Mucosa of descending colon (tissue), 3 donors: ENCODE data around the gene TADA2B. TPM values are rescaled to one million over a fixed set of nuclear protein-coding genes. Genes with fewer than 3 reads are reported as not detected.

ENCODE experiments used
- ATAC-seq: fragments of 200-7000 bp; cut with Tn5 transposase; one replicate; pipeline ENCODE4 v1.9.1; 2020; ENCODE audit warnings: mild to moderate bottlenecking, moderate library complexity
- DNase-seq, 3 donors: peaks; one replicate each; pipeline ENCODE4 v3.0.0-alpha.2; 2020
- H3K36me3 ChIP-seq: fragments of 200-600 bp; one replicate; pipeline ENCODE4 v1.8.0; 2021; ENCODE audit warnings: low read depth, mild to moderate bottlenecking
- H3K4me1 ChIP-seq: fragments of 200-600 bp; one replicate; pipeline ENCODE4 v1.8.0; 2021; ENCODE audit warnings: low read depth, mild to moderate bottlenecking
- H3K4me3 ChIP-seq: fragments of 200-600 bp; one replicate; pipeline ENCODE4 v1.8.0; 2021; ENCODE audit warnings: mild to moderate bottlenecking
- H3K9me3 ChIP-seq: fragments of 200-600 bp; one replicate; pipeline ENCODE4 v1.8.0; 2021; ENCODE audit warnings: mild to moderate bottlenecking
- intact Hi-C, 2 donors: fragments of 100-400 bp; cut with DNase I in 1 of 2; cut with micrococcal nuclease in 1 of 2; formaldehyde crosslinking; loops; one replicate each; pipeline versions ENCODE4 v1.11.0 to v1.11.1; 2022; cut with DNase I, micrococcal nuclease
- total RNA-seq, 3 donors: library from RNA; stranded (reverse); fragmentation: NEBNext Ultra II Directional in 2 of 3; extraction: Animal tissue kit (Norgen Biotek cat#: 25700) in 2 of 3; gene quantifications; one replicate each; pipeline versions ENCODE4 v1.2.1 to v1.2.4, GENCODE V29; 2021 to 2023
- TF ChIP-seq, protein P1 (sequence below): fragments of 200-600 bp; IDR thresholded peaks from one replicate; pipeline ENCODE4 v1.8.0; 2022; ENCODE audit warnings: antibody characterized with exemption, mild to moderate bottlenecking
- donor health status: DM: no; HTN: no; CAD: no; lungs with moderate emphysema.
- donor health status: DM: no; HTN: no; CAD: no.
- donor health status: DM: no; HTN: yes; CAD: no.

The TADA2B gene
- total RNA-seq, 3 donors from 2014 or later = 22.2 to 32.7 (median 27.6) TPM

DNA sequence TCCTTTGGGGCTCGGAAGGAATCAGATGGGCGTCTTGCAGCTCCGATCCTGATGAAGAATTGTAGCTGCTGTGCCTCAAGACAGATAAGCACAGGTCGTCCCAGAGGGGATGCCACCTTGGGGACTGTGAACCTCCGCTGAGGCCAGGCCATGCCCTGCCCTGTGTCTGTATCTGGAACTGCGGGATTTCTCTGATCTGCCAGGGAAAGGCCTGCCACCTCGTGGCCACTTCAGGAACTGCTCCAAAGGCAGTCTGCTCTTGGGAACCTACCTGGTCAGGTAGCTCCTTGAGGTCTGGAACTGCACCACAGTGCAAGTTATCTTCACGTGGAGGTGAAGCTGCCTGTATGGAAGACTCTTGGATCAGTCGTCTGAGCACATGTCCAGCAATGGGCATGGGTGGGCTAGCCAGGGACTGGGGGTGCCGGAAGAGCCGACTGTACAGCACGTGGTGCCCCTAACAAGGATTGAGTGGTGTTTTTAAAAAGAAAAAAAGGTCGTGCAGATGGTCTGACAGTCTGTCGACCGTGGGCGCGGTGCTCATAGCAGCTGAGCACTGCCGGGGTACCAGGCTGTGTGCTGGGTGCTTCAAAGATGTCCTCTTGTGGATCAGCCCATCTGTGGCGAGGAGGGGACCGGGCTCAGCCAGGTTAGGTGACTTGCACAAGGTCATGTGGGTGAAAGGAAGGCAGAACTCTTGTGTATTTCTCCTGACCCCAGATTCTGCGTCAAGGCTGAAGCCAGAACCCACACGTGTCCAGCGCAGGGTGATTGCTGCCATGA, 27.7 kb downstream of the TADA2B start:
- intact Hi-C loops = loop anchor here (5.0 to 10.0 kb wide), 2 partner anchors 96 to 349 kb away; no protein-coding TSS in a partner anchor

DNA sequence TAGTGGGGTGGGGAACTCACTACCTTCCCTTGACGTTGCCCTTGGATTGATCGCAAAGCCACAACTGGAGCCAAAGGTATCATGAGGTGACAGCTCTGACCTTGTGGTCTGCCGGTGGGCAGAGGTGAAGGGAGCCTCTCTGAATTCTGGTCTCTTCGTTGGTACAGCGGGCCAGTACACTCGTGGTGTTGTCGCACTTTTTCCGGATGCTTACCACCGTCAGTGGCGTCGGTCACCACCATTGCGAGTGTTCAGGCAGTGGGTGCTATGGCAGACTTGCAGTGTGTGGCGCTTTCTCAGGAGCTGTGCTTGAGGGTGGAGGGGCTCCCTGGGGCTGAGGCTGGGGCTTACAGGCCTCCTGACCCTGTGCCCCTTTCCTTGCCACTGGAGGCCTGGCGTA, 29.9 kb downstream of the TADA2B start:
- intact Hi-C loops = loop anchor here (5.0 to 10.0 kb wide), 2 partner anchors 98 to 351 kb away; no protein-coding TSS in a partner anchor
- Histone ChIP-seq H3K9me3 (no peaks in the 10 kb centered on the region), H3K36me3 (peaks cover under 1% of the 10 kb centered on the region), H3K4me3 (no peak overlapping the region), H3K4me1 (peaks cover 5% of the 10 kb centered on the region)
- no peak for ATAC-seq
- TF ChIP-seq, protein P1, sequence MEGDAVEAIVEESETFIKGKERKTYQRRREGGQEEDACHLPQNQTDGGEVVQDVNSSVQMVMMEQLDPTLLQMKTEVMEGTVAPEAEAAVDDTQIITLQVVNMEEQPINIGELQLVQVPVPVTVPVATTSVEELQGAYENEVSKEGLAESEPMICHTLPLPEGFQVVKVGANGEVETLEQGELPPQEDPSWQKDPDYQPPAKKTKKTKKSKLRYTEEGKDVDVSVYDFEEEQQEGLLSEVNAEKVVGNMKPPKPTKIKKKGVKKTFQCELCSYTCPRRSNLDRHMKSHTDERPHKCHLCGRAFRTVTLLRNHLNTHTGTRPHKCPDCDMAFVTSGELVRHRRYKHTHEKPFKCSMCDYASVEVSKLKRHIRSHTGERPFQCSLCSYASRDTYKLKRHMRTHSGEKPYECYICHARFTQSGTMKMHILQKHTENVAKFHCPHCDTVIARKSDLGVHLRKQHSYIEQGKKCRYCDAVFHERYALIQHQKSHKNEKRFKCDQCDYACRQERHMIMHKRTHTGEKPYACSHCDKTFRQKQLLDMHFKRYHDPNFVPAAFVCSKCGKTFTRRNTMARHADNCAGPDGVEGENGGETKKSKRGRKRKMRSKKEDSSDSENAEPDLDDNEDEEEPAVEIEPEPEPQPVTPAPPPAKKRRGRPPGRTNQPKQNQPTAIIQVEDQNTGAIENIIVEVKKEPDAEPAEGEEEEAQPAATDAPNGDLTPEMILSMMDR = no peak
- no peak for DNase-seq

More for the DNA sequence above, 27.7 kb downstream of the TADA2B start:
- Histone ChIP-seq H3K4me1 (peaks cover 14% of the 10 kb centered on the region), H3K4me3 (no peak overlapping the region), H3K36me3 (peaks cover 3% of the 10 kb centered on the region), H3K9me3 (no peaks in the 10 kb centered on the region)
- DNase-seq (peak; percentile 82 to 95 (median 94)), ATAC-seq (peak; percentile 52)
- TF ChIP-seq, protein P1 = peak; percentile 98

DNA sequence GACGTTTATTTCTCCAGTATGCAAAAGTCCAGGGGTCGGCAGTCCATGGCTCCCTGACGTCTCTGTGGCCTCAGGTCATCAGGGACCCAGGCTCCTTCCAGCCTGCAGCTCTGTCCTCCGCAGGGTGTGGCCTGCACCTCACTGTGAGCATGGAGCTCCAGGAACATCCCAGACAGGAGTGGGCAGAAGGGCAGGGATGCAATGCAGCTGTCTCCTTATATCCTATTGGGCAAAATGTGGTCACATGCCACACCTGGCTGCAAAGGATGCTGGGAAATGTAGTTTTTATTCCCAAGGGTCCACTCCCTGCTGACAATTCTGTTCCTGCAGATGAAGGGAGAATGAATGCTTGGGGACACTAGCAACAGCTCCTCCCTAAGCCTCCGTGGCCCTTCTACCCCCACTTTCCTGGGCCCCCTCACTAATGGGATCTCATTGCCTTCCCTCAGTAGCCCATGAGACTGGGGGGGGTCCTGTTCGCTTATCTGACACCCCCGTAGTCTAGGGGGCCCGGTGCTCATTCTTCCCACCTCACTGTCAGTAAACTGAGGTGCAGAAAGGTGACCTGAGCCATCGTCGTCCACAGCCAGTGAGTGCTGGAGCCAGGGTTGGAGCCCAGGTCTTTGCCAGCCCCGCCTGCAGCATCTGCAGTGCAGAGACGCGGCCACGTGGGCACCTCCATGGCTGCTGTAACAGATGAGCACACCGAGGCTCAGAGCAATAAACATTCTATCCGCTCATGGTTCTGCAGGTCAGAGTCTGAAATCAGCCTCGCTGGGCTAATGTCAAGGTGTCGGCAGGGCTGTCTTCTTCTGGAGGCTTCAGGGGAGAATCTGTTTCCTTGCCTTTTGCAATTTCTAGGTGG, 30.6 kb downstream of the TADA2B start:
- intact Hi-C loops = loop anchor here (5.0 to 10.0 kb wide), 2 partner anchors 99 to 351 kb away; no protein-coding TSS in a partner anchor
- DNase-seq (peak in 1 of 3 donors; percentile 54), ATAC-seq (peak; percentile 43)
- Histone ChIP-seq H3K36me3 (no peaks in the 10 kb centered on the region), H3K4me1 (peaks cover 5% of the 10 kb centered on the region), H3K9me3 (no peaks in the 10 kb centered on the region), H3K4me3 (no peak overlapping the region)
- TF ChIP-seq, protein P1 = no peak

DNA sequence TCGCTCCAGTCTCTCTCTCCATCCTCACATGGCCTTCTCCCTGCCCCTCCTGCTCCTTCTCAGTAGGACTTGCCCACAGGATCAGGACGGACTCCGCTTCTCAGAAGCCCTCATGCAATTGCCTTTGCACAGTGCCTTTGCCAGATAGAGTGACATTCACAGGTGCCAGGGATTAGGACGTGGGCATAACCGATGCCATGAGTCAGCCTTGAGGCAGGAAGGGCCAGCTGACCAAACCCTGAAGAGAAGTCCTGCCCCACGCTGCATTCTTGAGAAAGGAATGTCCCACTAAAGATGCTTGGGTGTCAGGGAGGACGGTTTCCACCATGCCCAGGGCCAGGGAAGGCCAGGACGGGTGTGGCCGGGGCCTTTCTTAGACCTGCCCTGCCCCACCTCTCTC, 31.3 kb downstream of the TADA2B start:
- ATAC-seq (no peak), DNase-seq (no peak)
- Histone ChIP-seq H3K4me3 (no peak overlapping the region), H3K9me3 (no peaks in the 10 kb centered on the region), H3K4me1 (peaks cover 5% of the 10 kb centered on the region), H3K36me3 (no peaks in the 10 kb centered on the region)
- TF ChIP-seq, protein P1 = no peak
- intact Hi-C loops = loop anchor here (5.0 to 10.0 kb wide), 2 partner anchors 100 to 352 kb away; no protein-coding TSS in a partner anchor

DNA sequence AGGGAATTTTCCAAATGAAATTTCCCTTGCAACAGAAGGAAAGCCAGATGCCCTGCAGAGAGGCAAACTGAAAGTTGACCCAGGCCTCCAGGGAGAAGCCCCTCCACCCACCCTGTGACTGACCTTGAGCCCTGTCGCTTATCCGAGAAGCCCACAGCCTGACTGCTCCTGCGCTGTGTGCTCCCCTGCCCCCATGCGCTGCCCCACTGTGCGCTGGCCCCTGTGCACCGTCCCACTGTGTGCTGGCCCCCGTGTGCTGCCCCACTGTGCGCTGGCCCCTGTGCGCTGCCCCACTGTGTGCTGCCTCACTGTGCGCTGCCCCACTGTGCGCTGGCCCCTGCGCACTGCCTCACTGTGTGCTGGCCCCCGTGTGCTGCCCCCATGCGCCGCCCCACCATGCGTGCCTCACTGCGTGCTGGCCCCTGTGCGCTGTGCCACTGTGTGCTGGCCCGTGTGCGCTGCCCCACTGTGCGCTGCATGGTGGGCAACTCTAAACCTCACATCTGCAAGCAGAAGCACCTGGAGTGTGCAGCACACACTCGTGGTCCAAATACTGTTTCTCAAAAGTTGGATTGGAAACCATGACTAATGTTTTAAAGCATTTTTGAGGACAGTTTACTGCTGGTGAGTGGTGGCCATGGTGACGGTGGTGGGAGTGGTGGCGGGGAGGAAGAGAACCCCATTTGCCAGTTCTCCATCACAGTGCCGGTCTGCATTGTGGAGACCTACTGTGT, 33.0 kb downstream of the TADA2B start:
- no peaks in the 10 kb centered on the region for H3K9me3 ChIP-seq
- ATAC-seq (no peak), DNase-seq (no peak)
- no peaks in the 10 kb centered on the region for H3K4me1 ChIP-seq
- H3K4me3 ChIP-seq = no peak overlapping the region
- no peaks in the 10 kb centered on the region for H3K36me3 ChIP-seq
- TF ChIP-seq, protein P1 = no peak
- intact Hi-C loops = loop anchor here in 1 of 2 donors (10.0 kb wide), 1 partner anchor 101 kb away; no protein-coding TSS in a partner anchor
